NCI-H748 (cell line): Measurements from ENCODE around the gene PCDH9.
A peak's percentile ranks its signal among the peaks of the same experiment; 100 is the strongest.

Experiments
- DNase-seq: peaks from one replicate; lab custom pipeline; 2025; ENCODE audit not compliant: unreplicated experiment; lab: John Stamatoyannopoulos, UW

The PCDH9 gene

GRCh38 chr13:67229481-67230403, at the start of gene PCDH9:
PCDH9 (minus strand) TSS chr13:67230336; CDS start chr13:67228440, 1,896 bp downstream.
- peak; percentile 86 for DNase-seq

DNA sequence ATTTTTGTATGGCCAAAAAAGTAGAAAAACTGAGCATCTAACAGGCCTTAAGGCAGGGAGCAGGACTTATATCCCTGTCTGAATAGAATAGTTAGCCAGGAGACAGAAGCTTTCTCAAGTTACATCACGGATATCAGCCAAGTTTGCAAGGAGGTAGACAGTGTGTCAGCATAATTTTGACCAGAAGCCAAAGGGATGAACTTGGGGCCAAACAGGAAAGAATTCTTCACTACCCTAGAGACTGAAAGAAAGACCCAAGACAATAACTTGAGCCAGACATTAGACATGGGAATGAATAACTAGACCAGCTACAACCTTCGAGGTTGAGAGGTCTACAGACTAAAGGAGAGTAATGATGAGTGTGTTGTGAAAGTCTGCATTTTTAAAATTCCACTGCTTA, 48.1 kb upstream of the PCDH9 start:
- no peak for DNase-seq

DNA sequence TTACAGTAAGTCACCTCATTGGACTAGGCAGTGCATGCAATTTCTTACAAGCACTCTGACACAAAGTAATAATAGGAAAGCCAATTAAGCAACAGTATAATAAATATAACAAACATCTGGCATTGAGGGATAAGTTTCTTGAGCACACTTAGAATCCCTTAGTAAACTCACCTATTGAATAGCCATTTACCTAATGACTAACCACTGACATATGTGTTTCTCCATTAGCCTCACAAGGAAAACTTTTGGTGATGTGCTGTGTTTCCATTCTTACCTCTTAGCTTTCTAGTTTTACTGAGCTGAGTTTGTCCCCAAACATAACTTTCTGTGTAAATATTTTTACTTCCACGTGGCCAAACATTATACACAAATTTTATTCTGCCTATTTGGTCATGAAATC, 47.4 kb upstream of the PCDH9 start:
- DNase-seq, result no peak

DNA sequence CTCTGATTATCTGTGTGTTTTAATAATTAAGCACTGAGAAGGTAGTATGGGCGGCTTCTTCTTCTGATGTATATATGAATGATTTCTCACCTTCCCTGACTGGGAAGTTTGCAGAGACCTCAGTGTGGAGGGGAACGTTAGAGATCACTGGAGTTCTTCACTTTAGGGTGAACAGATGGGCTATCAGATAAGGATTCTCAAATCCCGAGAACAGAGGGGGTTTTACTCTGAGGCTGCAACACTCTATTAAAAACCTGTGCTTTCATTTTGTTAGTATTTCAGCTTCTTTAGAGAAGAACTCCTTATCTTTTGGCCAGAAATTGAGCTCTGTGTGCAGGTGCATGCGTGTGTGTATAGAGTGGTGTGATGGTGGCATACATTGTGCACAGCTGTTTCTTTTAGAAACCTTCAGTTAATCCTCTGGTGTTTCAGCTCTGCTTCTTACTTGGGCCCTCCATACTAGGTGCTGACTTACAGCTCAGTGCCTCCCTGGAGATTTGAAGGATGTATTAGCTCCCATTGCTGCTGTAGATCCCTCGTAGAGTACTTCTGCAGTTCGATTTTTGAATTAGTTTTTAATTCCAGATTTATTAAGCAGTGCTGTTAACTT, 45.3 kb upstream of the PCDH9 start:
- no peak for DNase-seq

- no peak for DNase-seq
Observed at GRCh38 chr13:67273001-67273400, 42.9 kb upstream of the PCDH9 start.

DNA sequence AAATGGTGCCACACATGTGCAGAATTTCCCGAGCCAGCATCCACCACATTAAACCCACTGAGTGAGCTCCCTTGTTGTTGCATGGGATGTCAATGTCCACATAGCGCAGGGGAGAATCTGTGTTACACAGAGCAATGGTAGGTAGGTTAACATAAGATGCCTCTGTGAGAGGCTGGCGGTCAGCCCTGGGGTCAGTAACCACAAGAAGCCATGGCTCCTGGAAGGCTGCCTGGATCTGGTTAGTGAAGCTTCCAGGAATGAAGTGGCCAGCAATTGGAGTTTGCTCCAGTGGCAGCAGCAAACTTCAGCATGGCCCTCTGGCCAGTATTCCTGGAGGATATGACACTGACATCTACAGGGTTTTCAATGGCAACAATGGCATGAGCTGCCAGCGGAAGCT, 37.0 kb upstream of the PCDH9 start:
- DNase-seq, result no peak

- no peak for DNase-seq
Observed at GRCh38 chr13:67259208-67259607, 29.1 kb upstream of the PCDH9 start.

- DNase-seq, result no peak
Observed at GRCh38 chr13:67258482-67258881, 28.3 kb upstream of the PCDH9 start.

DNA sequence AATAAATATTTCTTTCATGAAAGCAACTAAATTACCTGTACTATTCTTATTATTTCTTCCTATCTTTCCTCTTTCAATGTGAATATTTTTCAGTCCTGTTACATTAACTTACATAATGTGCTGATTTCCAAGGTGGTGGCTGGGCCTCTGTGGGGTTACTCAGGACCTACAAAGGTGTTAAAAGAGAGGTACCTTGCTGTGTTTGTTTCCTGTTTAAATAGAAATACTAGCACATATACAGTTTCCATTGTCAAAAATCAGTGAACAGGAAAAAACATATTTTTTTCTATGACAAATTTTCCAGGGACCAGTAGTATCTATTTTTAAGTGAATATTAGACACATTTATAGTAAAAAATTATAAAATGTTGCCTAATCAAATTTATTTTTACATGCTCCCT, 8.7 kb upstream of the PCDH9 start:
- no peak for DNase-seq

GRCh38 chr13:67238277-67238859, 8.2 kb upstream of the PCDH9 start:
- DNase-seq, result peak; percentile 24

DNA sequence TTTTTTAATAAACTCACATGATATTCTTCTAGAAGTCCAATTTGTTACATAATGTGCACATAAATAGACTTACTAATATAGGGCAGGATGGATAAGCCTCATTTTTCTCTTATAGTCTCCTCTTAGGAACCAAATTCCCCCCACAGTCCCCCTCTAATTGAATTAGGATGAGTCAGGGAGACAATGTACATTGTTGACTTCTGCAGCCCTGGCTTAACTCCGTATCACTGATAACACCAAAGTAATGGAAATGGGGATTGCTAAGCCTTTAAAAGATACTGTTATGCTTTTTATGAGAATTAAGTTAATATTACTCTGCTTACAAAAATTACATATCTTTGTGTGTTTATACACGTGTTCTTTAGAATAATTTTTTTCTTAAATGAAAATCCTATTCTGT, 5.1 kb upstream of the PCDH9 start:
- no peak for DNase-seq

DNA sequence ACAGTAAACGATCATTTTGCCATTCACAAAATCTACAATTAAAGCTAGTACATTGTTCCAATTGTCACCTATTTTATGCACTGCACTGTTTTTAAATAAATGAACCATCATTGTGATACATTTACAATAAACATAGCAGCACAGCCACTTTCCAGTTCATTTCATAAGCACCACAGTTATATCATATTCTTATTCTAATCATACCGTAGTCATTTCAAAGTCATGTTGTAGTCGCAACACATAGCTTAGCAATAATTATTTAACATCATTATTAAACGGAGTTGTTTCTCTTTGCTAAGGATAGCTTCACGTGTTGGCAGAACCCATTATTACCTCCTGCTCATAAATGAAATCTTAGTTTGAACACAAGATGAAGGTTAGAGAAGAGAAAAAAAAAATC, 2.2 kb upstream of the PCDH9 start:
- no peak for DNase-seq

- peak; percentile 29 for DNase-seq
Observed at GRCh38 chr13:67231289-67232000, 1.3 kb upstream of the PCDH9 start.

DNA sequence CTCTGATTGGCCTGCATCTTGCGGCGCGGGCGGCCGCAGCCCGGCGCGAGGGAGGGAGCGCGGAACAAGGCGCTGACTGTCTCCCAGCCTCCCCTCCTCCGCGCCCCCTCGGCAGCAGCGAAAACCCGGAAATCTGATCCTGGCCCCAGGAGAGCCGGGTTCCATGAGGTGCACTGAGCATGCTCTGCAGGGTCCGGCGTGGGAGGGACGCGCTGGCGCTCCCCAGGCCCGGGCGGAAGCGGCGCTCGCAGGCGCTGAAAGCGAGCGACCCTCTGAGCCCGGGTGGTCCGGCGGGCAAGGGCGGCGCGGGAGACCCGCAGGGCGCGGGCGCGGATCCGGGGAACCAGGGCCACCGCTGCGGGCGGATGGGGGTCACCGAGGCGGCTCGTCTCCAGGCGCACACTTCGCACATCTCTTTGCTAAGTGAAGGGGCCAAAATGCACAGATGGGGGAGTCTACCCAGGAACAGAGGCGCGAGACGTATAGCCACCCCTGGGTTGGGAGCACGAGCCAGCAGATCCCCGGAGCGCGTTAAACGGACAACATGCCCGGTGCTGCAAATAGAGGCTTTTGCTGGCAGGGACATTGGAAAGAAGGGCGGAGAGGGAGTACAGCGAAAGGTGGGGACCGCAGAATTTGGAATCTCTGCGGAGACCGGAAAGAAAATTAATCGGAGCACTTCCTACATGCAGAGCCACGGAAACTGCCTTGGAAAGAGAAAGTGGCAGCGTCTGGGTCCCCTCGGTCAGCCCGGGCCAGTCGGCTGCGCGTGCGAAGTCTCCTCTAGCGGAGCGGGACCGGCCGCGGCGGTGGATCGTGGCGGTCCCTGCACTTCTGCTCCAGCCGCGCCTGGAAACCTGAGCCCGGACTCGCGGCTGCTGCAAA, 510 bp upstream of the PCDH9 start:
- peak; percentile 98 for DNase-seq

- peak; percentile 30 for DNase-seq
Observed at GRCh38 chr13:67228916-67229315, 1.2 kb downstream of the PCDH9 start.

- DNase-seq, result no peak
Observed at GRCh38 chr13:67228031-67228430, 2.1 kb downstream of the PCDH9 start.

GRCh38 chr13:67227131-67227983, 2.8 kb downstream of the PCDH9 start:
- peak; percentile 19 for DNase-seq

GRCh38 chr13:67226696-67227095, 3.4 kb downstream of the PCDH9 start:
- no peak for DNase-seq
